ENCODE results near the gene KDM1A.

The KDM1A gene

DNA sequence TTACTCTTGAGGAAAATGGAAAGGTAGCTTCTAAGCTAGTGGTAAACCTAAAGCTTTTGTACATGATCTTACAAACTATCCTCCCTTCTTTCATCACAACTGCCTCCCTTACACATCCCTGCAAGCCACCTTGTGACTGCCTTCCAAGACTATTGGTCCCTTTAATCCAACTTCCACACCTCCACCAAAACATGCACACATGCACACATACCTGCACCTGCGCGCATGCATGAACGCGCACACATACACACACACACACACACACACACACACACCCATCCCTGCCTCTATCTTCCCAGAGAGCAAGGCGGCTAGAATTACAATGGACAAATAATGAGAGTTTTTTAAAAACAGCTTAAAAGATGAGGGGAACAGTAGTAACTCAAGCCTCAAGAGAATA, 91.1 kb downstream of the KDM1A start:
- no peak for DNase-seq (ENCODE audit: low read depth)

DNA sequence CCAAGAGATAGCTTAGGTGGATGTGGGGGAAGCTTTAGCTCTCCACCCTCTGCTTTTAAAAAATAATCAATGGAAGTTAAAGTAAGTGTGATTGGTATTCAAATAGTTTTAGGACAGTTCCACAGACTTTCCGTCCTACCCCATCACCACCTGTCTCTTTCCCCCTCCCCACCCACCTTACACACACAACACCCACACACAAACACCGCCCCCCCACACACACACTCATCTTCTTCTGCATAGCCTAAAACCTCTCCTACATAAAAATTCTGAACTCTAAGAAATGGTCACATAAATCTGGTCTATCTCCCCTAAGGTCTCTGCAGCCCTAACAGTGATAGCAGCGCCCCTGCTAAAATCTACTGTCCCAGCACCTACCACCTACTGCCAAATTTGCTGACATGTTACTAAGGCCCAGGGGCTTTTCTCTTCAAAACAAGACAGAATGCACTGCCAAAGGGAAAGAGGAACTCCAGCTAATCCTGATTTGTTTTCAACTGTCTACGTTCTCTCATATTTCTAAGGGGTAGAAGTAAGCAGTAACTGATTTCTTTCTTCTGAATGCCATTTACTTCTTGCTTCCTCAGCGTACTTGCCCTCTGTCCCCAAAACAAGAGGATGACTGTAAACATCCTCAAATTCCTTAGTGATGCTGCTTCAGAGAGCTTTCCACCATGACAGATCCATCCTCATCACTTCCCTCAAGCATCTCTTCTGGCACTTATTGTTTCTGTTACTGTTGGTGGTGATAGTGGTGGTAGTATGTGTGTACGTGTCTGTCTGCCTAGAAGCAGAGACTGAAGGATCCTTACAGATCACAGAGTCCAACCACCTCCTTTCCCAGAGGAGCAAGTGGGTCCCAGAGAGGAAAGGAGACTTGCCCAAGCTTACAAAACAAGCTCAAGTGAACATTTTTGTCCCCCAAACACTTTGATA, 92.6 kb downstream of the KDM1A start:
- no peak for DNase-seq (ENCODE audit: low read depth)

DNA sequence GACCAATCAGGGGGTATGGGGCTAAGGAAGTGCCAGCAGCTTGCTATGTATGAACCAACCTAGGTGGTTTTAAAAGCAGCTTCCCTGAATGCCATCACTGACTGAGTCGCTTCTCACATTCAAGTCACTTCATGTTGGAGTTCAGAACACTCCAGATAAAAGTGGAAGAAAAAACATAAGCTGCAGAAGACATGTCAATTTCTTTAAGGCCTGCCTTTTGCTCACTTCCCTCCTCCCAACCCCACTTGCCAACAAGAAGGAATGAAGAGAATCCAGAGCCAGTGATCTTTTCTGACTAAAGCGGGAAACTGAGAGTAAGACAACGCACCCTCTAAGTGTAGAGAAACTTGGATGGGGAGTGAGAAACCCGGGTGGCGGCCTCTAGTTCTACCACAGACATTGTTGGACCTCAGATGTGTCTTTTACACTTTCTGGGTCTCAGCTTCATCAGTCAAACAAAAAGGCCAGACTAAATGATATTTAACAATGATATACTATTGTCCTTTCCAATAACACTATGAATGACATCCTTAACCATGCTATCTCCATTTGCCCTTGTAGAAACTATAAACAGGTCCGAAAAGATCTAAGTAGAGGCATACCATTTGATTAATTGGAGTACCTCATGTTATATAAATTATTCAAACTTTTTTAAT, 95.3 kb downstream of the KDM1A start:
- DNase-seq (ENCODE audit: low read depth), result no peak

DNA sequence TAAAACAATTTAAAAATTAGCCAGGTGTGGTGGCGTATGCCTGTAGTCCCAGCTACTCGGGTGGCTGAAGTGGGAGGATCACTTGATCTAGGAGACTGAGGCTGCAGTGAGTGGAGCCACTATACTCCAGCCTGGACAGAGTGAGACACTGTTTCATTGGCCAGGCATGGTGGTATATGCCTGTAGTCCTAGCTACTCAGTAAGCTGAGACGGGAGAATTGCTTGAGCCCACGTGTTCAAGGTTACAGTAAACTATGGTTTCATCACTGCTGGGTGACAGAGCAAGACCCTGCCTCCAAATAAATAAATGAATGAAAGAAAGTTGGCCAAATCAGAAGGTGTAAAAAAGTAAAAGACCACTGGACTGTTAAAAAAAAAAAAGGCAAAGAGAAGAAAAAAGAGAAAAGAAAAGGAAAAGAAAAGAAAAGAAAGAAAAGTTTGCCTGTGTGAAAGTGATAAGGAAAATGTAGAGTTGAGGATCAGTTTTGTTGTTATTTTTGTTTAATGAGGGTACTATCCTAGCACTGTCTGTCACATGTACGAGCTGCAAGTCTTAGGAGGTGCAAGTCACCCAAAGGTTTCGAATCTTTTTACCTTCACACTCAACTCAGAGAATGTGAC, 97.1 kb downstream of the KDM1A start:
- no peak for DNase-seq (ENCODE audit: low read depth)

DNA sequence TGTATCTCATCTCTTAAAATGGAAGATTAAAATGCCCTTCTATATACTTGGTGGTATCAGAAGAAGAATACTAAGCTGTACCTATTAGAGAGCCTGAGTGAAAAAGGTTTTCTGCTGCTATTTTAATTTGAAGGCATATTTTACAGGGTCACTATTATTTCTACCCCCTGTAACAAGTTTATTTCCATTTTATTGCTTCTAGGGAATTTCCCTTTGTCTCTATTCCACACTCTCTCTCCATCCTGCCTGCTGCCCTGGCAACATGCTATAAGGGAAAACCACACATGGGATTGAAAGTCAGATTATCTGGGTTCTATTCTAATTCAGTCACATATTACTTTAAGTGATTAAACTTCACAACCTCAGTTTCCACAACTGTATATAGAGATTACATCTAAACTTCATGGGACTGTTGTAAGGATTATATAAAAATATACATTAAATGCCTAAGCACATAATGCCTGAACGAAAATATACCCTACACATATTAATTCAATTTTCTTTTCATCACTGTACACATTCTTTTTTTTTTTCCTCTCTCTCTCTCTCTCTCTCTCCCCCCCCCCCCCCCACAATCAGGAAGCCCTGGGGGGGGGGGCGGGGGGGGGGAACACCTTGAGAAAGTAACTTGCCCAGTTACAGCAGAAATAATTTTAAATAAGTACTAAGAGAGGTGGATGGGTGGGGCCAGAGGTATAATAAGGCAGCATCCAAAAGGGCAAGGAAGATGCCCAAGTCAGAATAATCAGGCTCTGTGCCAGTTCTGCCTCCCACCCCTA, 97.8 kb downstream of the KDM1A start:
- DNase-seq (ENCODE audit: low read depth), result no peak

DNA sequence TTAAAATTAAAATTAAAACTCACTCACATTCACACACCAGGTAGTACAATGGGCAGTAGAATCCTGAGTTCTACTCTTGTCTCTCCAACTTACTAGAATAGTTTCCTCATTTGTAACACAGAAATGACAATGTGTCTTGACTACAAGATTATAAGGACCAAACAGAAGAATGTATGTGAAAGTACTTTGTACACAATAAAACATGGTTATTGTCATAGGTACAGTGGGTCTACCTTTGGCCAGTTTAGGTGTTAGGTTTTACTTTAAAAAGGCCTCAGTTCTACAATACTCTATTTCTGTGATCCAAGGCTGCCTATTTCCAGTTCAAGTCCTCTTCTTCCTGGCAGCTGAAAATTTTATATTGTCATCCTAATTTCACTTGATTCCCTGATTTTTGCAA, 99.1 kb downstream of the KDM1A start:
- no peak for DNase-seq (ENCODE audit: low read depth)

DNA sequence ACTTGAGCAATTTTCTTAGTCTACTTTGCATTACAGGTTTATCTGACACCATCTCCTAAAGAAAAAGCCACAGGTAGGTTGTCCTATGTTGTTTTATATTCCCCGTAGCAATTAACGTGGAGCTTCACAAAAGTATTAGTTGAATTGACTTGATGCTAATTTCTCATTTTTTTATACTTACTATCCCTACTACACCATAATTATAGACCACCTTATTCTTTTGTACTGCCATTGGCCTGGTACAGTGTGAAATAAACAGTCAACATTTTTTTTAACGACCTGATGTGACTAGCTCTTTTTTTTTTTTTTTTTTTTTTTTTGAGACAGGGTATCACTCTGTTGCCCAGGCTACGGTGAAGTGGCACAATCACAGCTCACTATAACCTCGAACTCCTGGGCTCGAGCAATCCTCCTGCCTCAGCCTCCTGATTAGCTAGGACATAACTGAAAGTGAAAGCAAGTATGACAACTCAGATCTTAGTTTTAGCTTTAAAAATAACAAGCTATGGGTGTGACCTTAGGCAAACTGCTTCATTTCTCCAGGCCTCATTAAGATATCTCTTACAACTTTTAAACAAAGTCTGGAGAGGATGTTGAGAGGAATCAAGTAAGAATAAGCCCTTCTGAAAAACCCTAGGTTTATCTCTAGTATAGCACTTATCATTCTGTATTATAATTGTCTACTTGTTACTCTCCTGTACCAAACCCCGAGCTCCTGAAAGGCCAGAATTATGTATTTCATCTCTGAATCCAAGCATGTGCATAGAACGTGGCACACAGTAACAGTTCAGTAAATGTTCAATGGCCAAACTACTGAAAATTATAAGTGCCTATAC, 99.9 kb downstream of the KDM1A start:
- no peak for DNase-seq (ENCODE audit: low read depth)

DNA sequence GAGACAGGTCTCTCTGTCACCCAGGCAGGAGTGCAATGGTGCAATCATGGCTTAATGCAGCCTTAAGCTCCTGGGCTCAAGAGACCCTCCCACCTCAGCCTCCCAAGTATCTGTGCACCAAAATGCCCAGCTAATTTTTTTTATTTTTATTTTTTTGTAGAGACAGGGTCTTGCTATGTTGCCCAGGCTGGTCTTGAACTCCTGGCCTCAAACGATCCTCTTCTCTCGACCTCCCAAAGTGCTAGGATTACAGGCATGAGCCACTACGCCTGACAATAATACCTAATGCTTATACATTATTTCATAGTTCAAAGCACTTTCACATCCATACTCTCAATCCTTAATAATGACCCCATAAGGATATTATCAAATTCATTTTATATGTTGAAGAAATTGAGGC, 101.1 kb downstream of the KDM1A start:
- DNase-seq (ENCODE audit: low read depth), result no peak

DNA sequence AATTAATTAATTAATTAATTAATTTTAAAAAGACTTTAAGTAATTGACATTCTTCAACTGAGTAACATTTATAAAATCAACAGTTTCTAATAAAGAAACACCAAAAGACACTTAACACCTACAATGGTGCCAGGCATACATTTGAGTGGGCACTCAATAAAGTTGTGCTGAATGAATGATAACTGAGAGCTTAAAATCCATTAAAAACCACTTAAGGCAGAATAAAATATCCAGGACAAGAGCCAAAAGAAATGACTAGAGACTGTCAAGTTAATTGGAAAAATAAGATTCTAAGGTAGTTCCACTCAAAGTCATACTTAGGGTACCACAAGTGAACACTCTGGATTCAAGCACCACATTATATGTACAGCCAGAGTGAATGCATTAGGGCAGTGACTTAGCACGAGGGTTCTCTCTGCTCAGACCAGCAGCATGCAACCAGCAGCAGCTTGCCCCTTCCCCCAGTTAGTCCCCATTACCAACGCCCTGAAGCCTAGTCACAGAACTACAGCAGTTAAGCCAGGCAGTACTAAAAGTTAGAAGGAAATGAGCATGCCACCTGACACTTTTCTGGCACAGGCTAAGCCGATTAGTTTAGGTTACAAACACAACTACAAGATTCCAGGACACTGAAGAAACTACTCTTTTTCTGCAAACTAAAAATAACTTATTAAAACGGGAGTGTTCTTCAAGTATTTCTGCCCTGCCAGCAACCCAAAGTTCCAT, 102.9 kb downstream of the KDM1A start:
- DNase-seq (ENCODE audit: low read depth), result no peak

DNA sequence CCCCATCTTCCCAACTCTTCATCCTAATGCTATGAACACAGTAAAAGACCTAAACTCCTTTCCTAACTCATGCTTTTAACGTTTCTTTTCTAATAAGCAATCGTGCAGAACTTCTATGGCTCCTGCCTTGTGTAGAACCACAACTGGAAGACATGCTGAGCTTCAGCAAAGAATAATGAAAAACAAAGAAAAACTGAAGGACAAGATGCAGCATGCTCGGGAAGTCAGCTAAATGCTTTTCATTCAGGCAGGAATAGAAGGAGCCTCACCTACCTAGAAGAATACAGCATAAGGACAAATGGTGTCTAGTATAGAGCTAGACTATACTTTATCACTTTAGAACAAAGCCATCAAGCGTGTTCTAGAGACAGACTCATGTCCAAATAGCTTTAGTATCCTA, 103.5 kb downstream of the KDM1A start:
- no peak for DNase-seq (ENCODE audit: low read depth)

DNA sequence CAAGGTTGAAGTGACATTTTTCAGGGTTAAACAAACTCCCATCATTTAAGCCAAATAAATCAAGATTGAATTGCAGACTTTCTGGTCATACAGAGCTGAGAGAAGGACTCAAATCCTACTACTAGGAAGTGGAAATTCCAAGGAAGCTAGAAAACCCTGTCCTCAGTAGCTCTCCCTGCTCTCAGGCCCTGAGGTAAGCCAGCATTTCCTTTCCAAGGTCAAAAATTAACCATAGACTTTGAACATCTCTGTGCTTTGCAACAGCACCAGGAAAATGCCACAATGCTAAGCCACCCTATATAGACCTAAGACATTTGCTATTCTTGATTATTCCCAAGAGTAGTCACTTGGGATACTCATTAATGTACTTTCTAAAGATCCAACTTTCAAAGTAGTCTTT, 104.3 kb downstream of the KDM1A start:
- DNase-seq (ENCODE audit: low read depth), result no peak

DNA sequence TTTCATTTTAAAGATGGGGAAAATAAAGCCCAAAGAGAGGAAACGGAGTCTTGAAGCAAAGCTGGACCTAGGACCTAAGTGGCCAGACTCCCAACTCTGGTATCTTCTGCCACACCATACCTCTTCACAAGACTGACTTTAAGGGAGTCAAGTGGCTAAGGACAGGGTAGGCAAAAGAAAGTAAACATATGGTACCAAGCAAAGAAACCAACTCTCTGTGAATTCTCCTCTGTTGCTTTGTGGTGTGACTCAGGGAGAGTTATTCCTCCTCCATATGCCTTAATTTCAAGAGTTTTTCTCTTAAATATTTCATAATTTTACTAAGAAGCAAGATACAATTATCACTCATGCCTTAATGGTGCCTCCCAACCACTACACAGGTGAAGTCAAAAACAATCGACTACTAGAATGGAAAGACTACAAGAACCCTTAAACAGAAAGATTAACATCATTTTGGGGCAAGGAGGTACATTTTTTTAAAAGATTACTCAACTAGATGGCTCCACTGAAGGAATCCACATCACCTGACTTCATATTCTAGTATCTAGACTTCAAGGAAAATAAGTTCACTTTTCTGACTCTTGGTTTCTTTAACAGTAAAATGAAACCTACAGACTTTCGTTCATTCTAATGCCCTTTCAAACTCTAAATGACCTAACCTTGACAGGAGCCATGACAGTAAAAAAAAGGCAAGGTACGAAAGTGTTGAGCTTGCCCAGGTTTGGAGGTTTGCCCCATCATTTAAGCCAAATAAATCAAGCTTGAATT, 105.2 kb downstream of the KDM1A start:
- DNase-seq (ENCODE audit: low read depth), result no peak

DNA sequence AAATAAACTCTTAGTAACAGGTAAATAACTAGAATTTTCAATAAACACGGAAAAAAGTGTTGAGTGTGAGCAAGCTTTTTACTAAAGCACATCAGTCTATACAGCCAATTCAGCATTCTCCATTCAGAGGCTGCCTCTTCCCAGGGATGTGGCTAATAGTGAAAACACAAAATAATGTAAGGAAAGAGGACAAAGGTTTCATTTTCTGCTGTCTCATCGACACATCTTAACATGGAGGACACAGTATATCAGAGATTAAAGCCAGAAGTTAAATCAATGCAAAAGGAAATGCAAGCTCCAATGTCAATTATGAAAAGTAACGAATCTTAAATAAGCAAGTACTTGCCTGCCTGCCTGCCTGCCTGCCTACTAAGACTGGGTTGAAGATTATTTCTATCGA, 106.2 kb downstream of the KDM1A start:
- no peak for DNase-seq (ENCODE audit: low read depth)

DNA sequence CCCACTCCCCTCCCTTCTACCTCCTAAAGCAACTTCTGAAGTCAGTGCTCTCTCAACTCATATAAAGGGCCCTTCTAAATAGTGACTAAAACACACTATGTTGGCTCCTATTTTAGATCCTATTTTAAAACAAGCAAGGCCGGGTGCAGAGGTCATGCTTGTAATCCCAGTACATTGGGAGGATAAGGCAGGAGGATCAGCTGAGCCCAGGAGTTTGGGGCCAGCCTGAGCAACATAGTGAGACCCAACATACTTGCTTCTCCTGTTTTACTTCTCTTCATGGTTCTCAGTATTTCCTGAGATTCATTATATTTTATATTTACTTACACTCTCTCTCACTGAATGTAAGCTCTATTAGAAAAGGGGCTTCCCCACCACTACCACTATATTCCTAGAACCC, 106.9 kb downstream of the KDM1A start:
- DNase-seq (ENCODE audit: low read depth), result no peak

DNA sequence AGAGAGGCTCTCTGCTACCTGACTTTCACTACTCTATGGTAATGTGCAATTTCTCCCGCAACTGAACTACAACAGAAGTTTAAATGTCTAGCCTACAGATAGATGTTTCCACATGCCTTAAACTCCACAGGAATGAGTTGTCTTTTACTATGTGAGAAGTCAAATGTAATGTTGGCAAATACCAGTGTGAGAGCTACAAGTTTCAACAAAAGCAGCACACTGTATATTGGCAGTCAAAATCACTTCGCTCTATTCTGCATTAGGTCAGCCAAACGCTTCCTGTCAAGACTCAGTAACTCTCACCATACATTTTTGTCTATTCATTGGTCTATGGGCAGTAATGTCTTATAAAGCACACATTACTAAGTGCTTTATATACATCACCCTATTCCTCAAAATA, 107.5 kb downstream of the KDM1A start:
- DNase-seq (ENCODE audit: low read depth), result no peak

DNA sequence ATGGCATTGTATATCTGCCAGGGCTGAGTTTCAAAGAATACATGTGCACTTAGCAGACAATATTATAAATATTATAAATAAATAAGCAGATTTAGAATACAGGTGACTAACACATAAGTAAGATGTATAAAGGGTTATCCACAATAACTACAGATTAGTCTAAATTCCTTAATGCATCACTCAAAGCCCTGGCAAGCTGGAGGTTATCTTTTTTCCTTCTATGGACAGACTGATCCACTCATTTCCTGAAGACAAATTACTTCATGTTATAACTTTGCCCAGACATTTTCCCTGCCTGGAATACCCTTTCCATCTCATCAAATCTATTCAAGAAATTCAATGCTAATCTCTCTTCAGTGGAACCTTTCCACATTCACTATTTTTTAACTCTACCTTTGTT, 110.6 kb downstream of the KDM1A start:
- no peak for DNase-seq (ENCODE audit: low read depth)

DNA sequence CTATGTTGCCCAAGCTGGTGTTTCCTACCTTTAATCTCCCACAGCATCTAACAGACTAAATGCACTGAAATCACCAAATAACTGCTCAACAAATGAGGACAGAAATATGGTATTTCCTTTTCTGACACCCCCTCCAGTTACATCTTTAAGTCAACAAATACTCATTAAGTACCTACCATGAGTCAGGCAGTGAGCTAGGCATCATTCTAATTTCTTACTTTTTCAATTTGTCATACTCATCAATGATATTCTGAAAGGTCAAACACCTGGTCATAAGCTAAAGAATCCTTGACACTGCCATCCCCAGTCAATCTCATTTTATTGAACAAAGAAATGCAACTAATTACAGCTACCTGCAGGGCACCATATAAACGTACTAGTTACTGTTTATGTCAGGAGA, 112.8 kb downstream of the KDM1A start:
- no peak for DNase-seq (ENCODE audit: low read depth)

Data from stimulated activated CD8-positive, alpha-beta memory T cell treated with anti-CD3 and anti-CD28 coated beads, Interleukin-12 subunit alpha, Interleukin-12 subunit beta, amount 100 ng/mL, for 1 hour (primary cell).